ENCODE data around the gene GAL3ST2. TPM values are rescaled to one million over a fixed set of nuclear protein-coding genes. Genes with fewer than 3 reads are reported as not detected.
"Not testable (repeated sequence)": the region's sequence is repeated elsewhere in the genome, so short reads cannot be mapped to it uniquely, and the experiment has no call there.

The GAL3ST2 gene
- total and polyA plus RNA-seq, 4 experiments from 2014 or later = 0.14 to 0.39 TPM; not detected in 2

DNA sequence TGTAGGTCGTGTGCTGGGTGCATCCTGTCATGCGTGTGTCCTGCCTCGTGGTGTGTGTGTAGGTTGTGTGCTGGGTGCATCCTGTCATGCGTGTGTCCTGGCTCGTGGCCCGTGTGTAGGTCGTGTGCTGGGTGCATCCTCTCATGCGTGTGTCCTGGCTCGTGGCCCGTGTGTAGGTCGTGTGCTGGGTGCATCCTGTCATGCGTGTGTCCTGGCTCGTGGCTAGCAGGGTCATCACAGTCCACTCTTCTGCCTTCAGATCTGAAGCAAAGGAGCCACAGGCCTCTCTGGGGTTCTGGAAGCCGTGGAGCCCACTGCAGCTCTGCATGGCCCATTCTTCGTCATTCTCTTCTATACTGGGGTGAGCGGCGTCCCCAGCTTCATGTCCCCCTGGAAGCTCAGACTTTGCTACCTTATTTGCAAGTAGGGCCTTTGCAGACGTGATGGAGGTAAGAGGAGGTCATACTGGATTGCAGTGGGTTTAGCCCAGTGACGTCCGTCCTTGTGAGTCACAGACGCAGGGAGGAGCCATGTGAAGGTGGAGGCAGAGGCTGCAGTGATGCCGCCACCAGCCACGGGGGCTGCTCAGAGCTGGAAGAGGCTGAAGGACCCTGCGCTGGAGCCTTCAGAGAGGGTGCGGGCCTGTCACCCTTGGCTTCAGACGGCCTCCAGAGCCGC, 43.5 kb downstream of the GAL3ST2 start:
- H3K27me3 Mint-ChIP-seq; H3K4me3 Mint-ChIP-seq; H3K4me3 ChIP-seq (ENCODE audit: low read length in 2 of 2); H3K36me3 ChIP-seq (ENCODE audit: insufficient read depth, low read length); CTCF ChIA-PET (ENCODE audit: partially characterized antibody); H3K27me3 ChIP-seq (ENCODE audit: insufficient read depth, low read length); intact Hi-C loops (cut with micrococcal nuclease); H3K27ac Mint-ChIP-seq; POLR2A ChIA-PET (ENCODE audit: partially characterized antibody); H3K36me3 Mint-ChIP-seq; H3K27ac ChIP-seq (ENCODE audit: low read depth, low read length); H3K9me3 ChIP-seq (ENCODE audit: control insufficient read depth in 1 of 2, low read length in 2 of 2); DNase-seq: not testable (repeated sequence)
- Mint-ChIP-seq H3K4me1 (peaks cover 9 to 23% (median 17%) of the 10 kb centered on the region in 4 donors), H3K9me3 (peaks cover 0 to 11% (median 0%) of the 10 kb centered on the region in 8 donors)
- H3K4me1 ChIP-seq (ENCODE audit: insufficient read depth, low read length) = peaks cover 15% of the 10 kb centered on the region

DNA sequence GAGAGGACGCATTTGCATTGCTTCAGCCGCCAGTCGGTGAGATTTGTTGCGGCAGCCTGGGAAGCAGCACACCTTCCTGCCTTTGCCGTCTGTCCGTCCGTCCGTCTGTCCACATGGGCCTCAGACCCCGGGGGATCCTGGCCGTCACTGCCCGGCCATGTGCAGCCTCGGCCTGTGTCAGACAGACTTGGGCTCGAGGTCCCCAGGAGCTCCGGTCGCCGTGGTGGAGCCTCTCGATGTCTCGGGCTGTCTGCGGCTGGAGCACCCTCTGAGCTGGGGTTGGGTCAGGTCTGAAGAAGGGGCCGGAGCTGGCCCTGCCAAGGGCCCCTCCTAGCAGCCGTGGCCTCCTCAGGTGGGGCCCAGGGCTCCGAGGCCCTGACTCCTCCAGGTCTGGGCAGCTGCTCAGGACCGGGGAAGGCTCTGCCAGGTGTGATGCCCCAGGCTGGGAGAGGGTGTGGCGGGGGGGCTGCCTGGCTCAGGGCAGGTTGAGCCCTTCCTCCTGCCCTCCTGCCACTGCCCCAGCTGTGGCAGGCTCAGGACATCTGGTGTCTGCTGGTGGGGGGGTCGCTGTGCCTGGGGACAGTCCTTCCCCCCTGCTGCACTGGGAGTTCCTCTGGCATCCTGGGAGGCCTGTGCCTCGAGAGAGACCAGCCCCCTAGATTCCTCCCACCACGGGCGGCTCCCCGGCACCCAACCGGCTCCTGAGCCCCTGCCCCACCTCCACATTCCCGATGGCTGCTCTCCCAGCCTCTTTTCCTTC, 44.2 kb downstream of the GAL3ST2 start:
- Histone ChIP-seq H3K36me3 (ENCODE audit: insufficient read depth, low read length) (no peaks in the 10 kb centered on the region), H3K9me3 (ENCODE audit: control insufficient read depth in 1 of 2, low read length in 2 of 2) (no peaks in the 10 kb centered on the region), H3K4me1 (ENCODE audit: insufficient read depth, low read length) (peaks cover 15% of the 10 kb centered on the region), H3K27ac (ENCODE audit: low read depth, low read length) (no peak overlapping the region), H3K27me3 (ENCODE audit: insufficient read depth, low read length) (no peaks in the 10 kb centered on the region), H3K4me3 (ENCODE audit: low read length in 2 of 2) (no peak overlapping the region)
- Mint-ChIP-seq H3K4me3 (peak overlapping the region in 1 of 8 donors; percentile 30), H3K27ac (peak overlapping the region in 1 of 7 donors; percentile 90), H3K36me3 (no peaks in the 10 kb centered on the region), H3K4me1 (peaks cover 10 to 23% (median 17%) of the 10 kb centered on the region in 4 donors), H3K27me3 (peaks cover 0 to 4% of the 10 kb centered on the region in 2 donors), H3K9me3 (peaks cover 0 to 11% (median 5%) of the 10 kb centered on the region in 8 donors)
- POLR2A ChIA-PET (ENCODE audit: partially characterized antibody) = no interaction called here
- no peak for DNase-seq
- CTCF ChIA-PET (ENCODE audit: partially characterized antibody) = no interaction called here
- intact Hi-C loops (cut with micrococcal nuclease) = no loop called here

DNA sequence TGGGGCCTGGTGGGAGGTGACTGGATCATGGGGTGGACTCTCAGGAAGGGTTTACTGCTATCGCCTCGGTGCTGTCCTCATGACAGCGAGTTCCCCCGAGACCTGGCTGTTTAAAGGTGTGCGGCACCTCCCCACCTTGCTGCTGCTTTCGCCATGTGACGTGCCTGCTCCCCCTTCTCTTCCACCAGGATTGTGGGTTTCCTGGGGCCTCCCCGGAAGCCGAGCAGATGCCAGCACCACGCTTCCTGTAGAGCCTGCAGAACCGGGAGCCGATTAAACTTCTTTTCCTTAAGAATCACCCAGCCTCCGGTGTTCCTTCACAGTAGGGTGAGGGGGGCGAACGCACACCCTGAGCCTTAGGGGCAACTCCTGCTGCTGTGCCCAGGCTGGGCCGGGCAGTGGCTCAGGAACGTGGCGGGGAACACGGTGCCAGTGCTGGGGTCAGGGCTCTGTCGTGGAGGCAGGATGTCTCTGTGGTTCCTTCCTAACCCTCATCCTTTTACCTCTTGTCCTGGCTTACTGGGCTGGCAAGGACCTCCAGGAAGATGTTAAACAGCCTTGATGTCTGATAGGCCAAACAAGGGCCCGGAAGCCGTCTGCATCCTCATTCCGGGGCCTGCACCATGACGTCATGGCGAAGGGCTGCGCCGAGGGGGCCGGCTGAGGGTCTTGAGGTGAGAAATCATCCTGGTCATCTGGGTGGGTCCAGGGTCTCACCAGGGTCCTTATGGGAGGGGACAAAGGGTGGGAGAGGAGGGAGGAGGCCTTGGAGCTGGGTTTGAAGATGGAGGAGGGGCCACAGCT, 45.0 kb downstream of the GAL3ST2 start:
- no peaks in the 10 kb centered on the region for H3K36me3 ChIP-seq (ENCODE audit: insufficient read depth, low read length)
- H3K9me3 Mint-ChIP-seq = peaks cover 0 to 18% (median 13%) of the 10 kb centered on the region in 8 donors
- no peak overlapping the region for H3K27ac ChIP-seq (ENCODE audit: low read depth, low read length)
- peaks cover 15% of the 10 kb centered on the region for H3K4me1 ChIP-seq (ENCODE audit: insufficient read depth, low read length)
- DNase-seq = no peak
- H3K4me3 Mint-ChIP-seq = peak overlapping the region in 5 of 8 donors; percentile 15 to 76 (median 57)
- peaks cover 0 to 6% of the 10 kb centered on the region in 2 donors for H3K27me3 Mint-ChIP-seq
- peak overlapping the region in 4 of 7 donors; percentile 23 to 90 (median 64) for H3K27ac Mint-ChIP-seq
- H3K4me3 ChIP-seq (ENCODE audit: low read length in 2 of 2) = no peak overlapping the region
- POLR2A ChIA-PET (ENCODE audit: partially characterized antibody) = no interaction called here
- H3K9me3 ChIP-seq (ENCODE audit: control insufficient read depth in 1 of 2, low read length in 2 of 2) = peaks cover 0 to under 1% of the 10 kb centered on the region in 2 donors
- CTCF ChIA-PET (ENCODE audit: partially characterized antibody) = no interaction called here
- no peaks in the 10 kb centered on the region for H3K27me3 ChIP-seq (ENCODE audit: insufficient read depth, low read length)
- peaks cover 10 to 23% (median 17%) of the 10 kb centered on the region in 4 donors for H3K4me1 Mint-ChIP-seq
- intact Hi-C loops (cut with micrococcal nuclease) = no loop called here
- H3K36me3 Mint-ChIP-seq = no peaks in the 10 kb centered on the region

DNA sequence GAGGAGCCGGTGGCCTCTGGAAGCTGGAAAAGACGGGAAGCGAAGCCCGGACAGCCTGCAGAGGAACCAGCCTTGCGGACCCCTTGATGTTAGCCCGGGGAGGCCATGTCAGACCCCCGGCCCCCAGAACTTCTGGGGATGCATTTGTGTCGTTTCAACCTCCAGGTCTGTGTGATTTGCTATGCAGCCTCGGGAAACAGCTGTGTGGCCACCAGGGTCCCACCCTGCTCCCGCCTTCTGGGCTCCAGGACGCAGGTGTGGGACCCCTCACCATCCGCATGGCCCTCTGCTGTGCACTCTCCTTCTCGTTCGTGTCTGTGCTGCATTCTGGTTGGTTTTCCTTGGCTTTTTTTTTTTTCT, 45.6 kb downstream of the GAL3ST2 start:
- DNase-seq = no peak
- Mint-ChIP-seq H3K36me3 (no peaks in the 10 kb centered on the region), H3K4me1 (peaks cover 10 to 22% (median 17%) of the 10 kb centered on the region in 4 donors), H3K27me3 (peaks cover 0 to 7% of the 10 kb centered on the region in 2 donors), H3K27ac (peak overlapping the region in 2 of 7 donors; percentile 70 to 73), H3K4me3 (peak overlapping the region in 1 of 8 donors; percentile 43), H3K9me3 (peaks cover 0 to 24% (median 19%) of the 10 kb centered on the region in 8 donors)
- ChIA-PET CTCF (ENCODE audit: partially characterized antibody) (no interaction called here), POLR2A (ENCODE audit: partially characterized antibody) (no interaction called here)
- H3K27me3 ChIP-seq (ENCODE audit: insufficient read depth, low read length) = no peaks in the 10 kb centered on the region
- no peak overlapping the region for H3K4me3 ChIP-seq (ENCODE audit: low read length in 2 of 2)
- H3K36me3 ChIP-seq (ENCODE audit: insufficient read depth, low read length) = no peaks in the 10 kb centered on the region
- no peak overlapping the region for H3K27ac ChIP-seq (ENCODE audit: low read depth, low read length)
- H3K4me1 ChIP-seq (ENCODE audit: insufficient read depth, low read length) = peaks cover 9% of the 10 kb centered on the region
- intact Hi-C loops (cut with micrococcal nuclease) = no loop called here
- peaks cover 0 to 4% of the 10 kb centered on the region in 2 donors for H3K9me3 ChIP-seq (ENCODE audit: control insufficient read depth in 1 of 2, low read length in 2 of 2)

- H3K4me1 ChIP-seq (ENCODE audit: insufficient read depth, low read length); CTCF ChIA-PET (ENCODE audit: partially characterized antibody); H3K4me3 ChIP-seq (ENCODE audit: low read length in 2 of 2); H3K36me3 Mint-ChIP-seq; DNase-seq; H3K27ac ChIP-seq (ENCODE audit: low read depth, low read length); POLR2A ChIA-PET (ENCODE audit: partially characterized antibody); H3K36me3 ChIP-seq (ENCODE audit: insufficient read depth, low read length); H3K27me3 ChIP-seq (ENCODE audit: insufficient read depth, low read length); H3K9me3 ChIP-seq (ENCODE audit: control insufficient read depth in 1 of 2, low read length in 2 of 2); intact Hi-C loops (cut with micrococcal nuclease): not testable (repeated sequence)
- Mint-ChIP-seq H3K27me3 (peaks cover 0 to 11% of the 10 kb centered on the region in 2 donors), H3K9me3 (peaks cover 0 to 35% (median 29%) of the 10 kb centered on the region in 8 donors), H3K4me1 (peaks cover 6 to 16% (median 14%) of the 10 kb centered on the region in 4 donors), H3K27ac (peak overlapping the region in 6 of 7 donors; percentile 30 to 88 (median 82)), H3K4me3 (peak overlapping the region in 4 of 8 donors; percentile 32 to 52 (median 45))
These were observed 47.2 kb downstream of the GAL3ST2 start for GRCh38 chr2:241823531-241824437.

GRCh38 chr2:241827394-241827793, 50.8 kb downstream of the GAL3ST2 start:
- Mint-ChIP-seq H3K36me3 (no peaks in the 10 kb centered on the region), H3K9me3 (peaks cover 0 to 35% (median 29%) of the 10 kb centered on the region in 8 donors), H3K4me1 (peaks cover 3 to 9% (median 7%) of the 10 kb centered on the region in 4 donors), H3K27me3 (peaks cover 0 to 14% of the 10 kb centered on the region in 2 donors), H3K27ac (no peak overlapping the region), H3K4me3 (no peak overlapping the region)
- Histone ChIP-seq H3K4me3 (ENCODE audit: low read length in 2 of 2) (no peak overlapping the region), H3K4me1 (ENCODE audit: insufficient read depth, low read length) (no peaks in the 10 kb centered on the region), H3K27ac (ENCODE audit: low read depth, low read length) (no peak overlapping the region), H3K36me3 (ENCODE audit: insufficient read depth, low read length) (no peaks in the 10 kb centered on the region), H3K9me3 (ENCODE audit: control insufficient read depth in 1 of 2, low read length in 2 of 2) (peaks cover 0 to 9% of the 10 kb centered on the region in 2 donors), H3K27me3 (ENCODE audit: insufficient read depth, low read length) (no peaks in the 10 kb centered on the region)
- no peak for DNase-seq
- POLR2A ChIA-PET (ENCODE audit: partially characterized antibody) = no interaction called here
- intact Hi-C loops (cut with micrococcal nuclease) = no loop called here
- CTCF ChIA-PET (ENCODE audit: partially characterized antibody) = no interaction called here
